IMR-90 (cell line): ENCODE data around the gene DLX1. TPM values are rescaled to one million over a fixed set of nuclear protein-coding genes. Genes with fewer than 3 reads are reported as not detected.
A peak's percentile ranks its signal among the peaks of the same experiment; 100 is the strongest.

Source experiments
- ATAC-seq: fragments of 200-7000 bp; cut with Tn5 transposase; 2 replicates; pipeline ENCODE4 v1.9.1; 2020; ENCODE audit warnings: low read depth, mild to moderate bottlenecking, moderate library complexity
- BruUV-seq: library from RNA; stranded (reverse); fragments of 400-500 nt; replicated peaks from 2 replicates; lab custom pipeline; 2021; lab: Mats Ljungman, UMichigan
- CTCF ChIA-PET: fragments of 300-600 bp; formaldehyde crosslinking; extraction: SDS; loops from one replicate; lab custom pipeline; 2021; ENCODE audit warnings: antibody characterized with exemption; lab: Yijun Ruan, JAX
- POLR2A ChIA-PET: fragments of 300-600 bp; sonication (Branson Sonifier 250); formaldehyde crosslinking; loops from one replicate; lab custom pipeline; 2022; ENCODE audit warnings: antibody characterized with exemption; ENCODE audit not compliant: unreplicated experiment; lab: Charles Lee
- DNase-seq: peaks from one replicate; pipeline ENCODE4 v3.0.0; 2013
- H2AFZ ChIP-seq: replicated peaks from 2 replicates; pipeline ENCODE3; 2013; ENCODE audit warnings: low read length, mild to moderate bottlenecking; ENCODE audit not compliant: poor library complexity
- H2AK5ac ChIP-seq: 2 replicates; pipeline ENCODE4 v1.6.1; 2013; ENCODE audit warnings: low read depth, low read length, inconsistent platforms
- H2AK9ac ChIP-seq: replicated peaks from 2 replicates; pipeline ENCODE3; 2013; ENCODE audit warnings: mild to moderate bottlenecking, low read depth, low read length, moderate library complexity; ENCODE audit not compliant: poor library complexity
- H2BK120ac ChIP-seq: 2 replicates; pipeline ENCODE4 v1.6.1; 2013; ENCODE audit warnings: low read depth, low read length, inconsistent platforms
- H2BK15ac ChIP-seq: 3 replicates; pipeline ENCODE4 v1.6.1; 2013; ENCODE audit warnings: low read depth, low read length, inconsistent platforms
- H2BK20ac ChIP-seq: 2 replicates; pipeline ENCODE4 v1.6.1; 2013; ENCODE audit warnings: low read depth, mild to moderate bottlenecking, inconsistent platforms, low read length, moderate library complexity
- H2BK5ac ChIP-seq: 2 replicates; pipeline ENCODE4 v1.6.1; 2013; ENCODE audit warnings: mild to moderate bottlenecking, low read depth, low read length, inconsistent platforms; ENCODE audit not compliant: poor library complexity, severe bottlenecking
- H3K14ac ChIP-seq: replicated peaks from 2 replicates; pipeline ENCODE4 v1.6.1; 2013; ENCODE audit warnings: low read depth, low read length, inconsistent platforms
- H3K18ac ChIP-seq: 2 replicates; pipeline ENCODE4 v1.6.1; 2013; ENCODE audit warnings: low read depth, low read length, control low read depth
- H3K23ac ChIP-seq: 2 replicates; pipeline ENCODE4 v1.6.1; 2013; ENCODE audit warnings: low read depth, low read length, inconsistent platforms
- H3K27ac ChIP-seq: 2 replicates; pipeline ENCODE4 v1.5.1; 2013; ENCODE audit warnings: mild to moderate bottlenecking, control low read depth, low read length; ENCODE audit not compliant: insufficient read depth
- H3K27me3 ChIP-seq: 2 replicates; pipeline ENCODE4 v1.6.1; 2013; ENCODE audit warnings: low read length; ENCODE audit not compliant: control insufficient read depth, insufficient read depth
- H3K36me3 ChIP-seq: 2 replicates; pipeline ENCODE4 v1.6.1; 2013; ENCODE audit warnings: low read length, mixed read lengths; ENCODE audit not compliant: control insufficient read depth, insufficient read depth
- H3K4ac ChIP-seq: 2 replicates; pipeline ENCODE4 v1.6.1; 2013; ENCODE audit warnings: low read depth, low read length, inconsistent platforms
- H3K4me1 ChIP-seq: 2 replicates; pipeline ENCODE4 v1.6.1; 2013; ENCODE audit warnings: low read length, mixed read lengths; ENCODE audit not compliant: control insufficient read depth, insufficient read depth
- H3K4me2 ChIP-seq: 2 replicates; pipeline ENCODE4 v1.6.1; 2013; ENCODE audit warnings: low read depth, mild to moderate bottlenecking, control low read depth, low read length, moderate library complexity
- H3K4me3 ChIP-seq: 2 replicates; pipeline ENCODE4 v1.5.1; 2013; ENCODE audit warnings: low read depth, mild to moderate bottlenecking, control low read depth, low read length, moderate library complexity; ENCODE audit not compliant: insufficient read depth
- H3K56ac ChIP-seq: 2 replicates; pipeline ENCODE4 v1.6.1; 2013; ENCODE audit warnings: low read length, inconsistent platforms; ENCODE audit not compliant: insufficient read depth; ENCODE audit errors: extremely low read depth
- H3K79me1 ChIP-seq, 2 experiments: 2 replicates each; pipeline ENCODE4 v1.6.1; 2013; ENCODE audit warnings: low read length in 2 of 2, inconsistent platforms in 1 of 2, low read depth in 1 of 2
- H3K9ac ChIP-seq: 2 replicates; pipeline ENCODE4 v1.6.1; 2013; ENCODE audit warnings: low read depth, low read length, control low read depth
- H3K9me1 ChIP-seq: 2 replicates; pipeline ENCODE4 v1.6.1; 2013; ENCODE audit warnings: low read length, inconsistent platforms; ENCODE audit not compliant: insufficient read depth
- H3K9me3 ChIP-seq: 2 replicates; pipeline ENCODE4 v1.6.1; 2013; ENCODE audit warnings: low read length; ENCODE audit not compliant: control insufficient read depth, insufficient read depth
- H4K20me1 ChIP-seq: 2 replicates; pipeline ENCODE4 v1.6.1; 2013; ENCODE audit warnings: low read length, inconsistent platforms; ENCODE audit not compliant: insufficient read depth
- H4K5ac ChIP-seq: 2 replicates; pipeline ENCODE4 v1.6.1; 2013; ENCODE audit warnings: mild to moderate bottlenecking, low read depth, low read length, control low read depth
- H4K8ac ChIP-seq, 2 experiments: 2 replicates each; pipeline ENCODE4 v1.6.1; 2013; ENCODE audit warnings: low read depth in 2 of 2, low read length in 2 of 2, control low read depth in 1 of 2, inconsistent platforms in 1 of 2
- H4K91ac ChIP-seq: 2 replicates; pipeline ENCODE4 v1.6.1; 2013; ENCODE audit warnings: low read depth, low read length, inconsistent platforms; ENCODE audit not compliant: insufficient read depth
- CEBPB ChIP-seq: IDR thresholded peaks from 2 replicates; pipeline ENCODE4 v1.6.1; 2012; ENCODE audit warnings: low read depth, low read length, improper control_type of control experiment
- CHD1 ChIP-seq: IDR thresholded peaks from 2 replicates; pipeline ENCODE4 v1.6.1; 2012; ENCODE audit warnings: low read depth, low read length, improper control_type of control experiment
- CTCF ChIP-seq: conservative IDR thresholded peaks from 2 replicates; pipeline ENCODE4 v1.5.1; 2012; ENCODE audit warnings: mild to moderate bottlenecking, low read depth, low read length, improper control_type of control experiment
- ELK1 ChIP-seq: fragments of 150-350 bp; IDR thresholded peaks from 2 replicates; pipeline ENCODE4 v1.6.1; 2016; ENCODE audit warnings: low read depth, mild to moderate bottlenecking, low read length, moderate library complexity, borderline replicate concordance
- FOS ChIP-seq: fragments of 150-350 bp; IDR thresholded peaks from 2 replicates; pipeline ENCODE4 v1.6.1; 2016; ENCODE audit warnings: low read depth, low read length
- MAFK ChIP-seq: IDR thresholded peaks from 2 replicates; pipeline ENCODE4 v1.6.1; 2012; ENCODE audit warnings: low read depth, low read length, improper control_type of control experiment
- MAZ ChIP-seq: IDR thresholded peaks from 2 replicates; pipeline ENCODE4 v1.6.1; 2012; ENCODE audit warnings: low read depth, mild to moderate bottlenecking, low read length, improper control_type of control experiment, moderate library complexity, borderline replicate concordance
- MXI1 ChIP-seq: IDR thresholded peaks from 2 replicates; pipeline ENCODE4 v1.6.1; 2012; ENCODE audit warnings: low read depth, mild to moderate bottlenecking, low read length, moderate library complexity, borderline replicate concordance
- NFE2L2 ChIP-seq: fragments of 150-350 bp; IDR thresholded peaks from 2 replicates; pipeline ENCODE4 v1.6.1; 2016; ENCODE audit warnings: low read depth, mild to moderate bottlenecking, low read length
- POLR2A ChIP-seq: IDR thresholded peaks from 2 replicates; pipeline ENCODE4 v1.6.1; 2012; ENCODE audit warnings: mild to moderate bottlenecking, low read depth, low read length
- RAD21 ChIP-seq: IDR thresholded peaks from 2 replicates; pipeline ENCODE4 v1.6.1; 2012; ENCODE audit warnings: low read length, improper control_type of control experiment
- RCOR1 ChIP-seq: IDR thresholded peaks from 2 replicates; pipeline ENCODE4 v1.6.1; 2012; ENCODE audit warnings: mild to moderate bottlenecking, low read length, improper control_type of control experiment; ENCODE audit not compliant: insufficient replicate concordance
- RFX5 ChIP-seq: IDR thresholded peaks from 2 replicates; pipeline ENCODE4 v1.8.0; 2012; ENCODE audit warnings: low read depth, mild to moderate bottlenecking, low read length, moderate library complexity
- SMC3 ChIP-seq: fragments of 150-350 bp; IDR thresholded peaks from 2 replicates; pipeline ENCODE4 v1.6.1; 2016; ENCODE audit warnings: low read depth, mild to moderate bottlenecking, antibody characterized with exemption, low read length, moderate library complexity
- USF2 ChIP-seq: fragments of 150-350 bp; IDR thresholded peaks from 2 replicates; pipeline ENCODE4 v1.6.1; 2017; ENCODE audit warnings: mild to moderate bottlenecking, antibody characterized with exemption, low read length, low read depth
- WGBS, 2 experiments: methylation state at CpG; one replicate each; pipeline versions ENCODE4 v1.1.5 to v1.1.7; 2013; ENCODE audit warnings: missing lambda C conversion rate in 2 of 2; ENCODE audit not compliant: insufficient read length in 1 of 2; ENCODE audit errors: extremely low coverage in 2 of 2; 5-methylcytosine and 5-hydroxymethylcytosine counted together
- dilution Hi-C: fragments of 300-500 bp; cut with HindIII; formaldehyde crosslinking; loops from one replicate; pipeline ENCODE4 v1.14.3; 2018; ENCODE audit warnings: low sequenced_read_pairs; ENCODE audit not compliant: unreplicated experiment
- in situ Hi-C: fragments of 300-500 bp; cut with MboI; formaldehyde crosslinking; loops from 3 replicates; pipeline ENCODE4 v1.14.3; 2019; ENCODE audit warnings: low sequenced_read_pairs, inconsistent platforms, mixed read lengths
- intact Hi-C: fragments of 100-400 bp; cut with micrococcal nuclease; formaldehyde crosslinking; loops from 2 replicates; pipeline ENCODE4 v1.10.0; 2022
- polyA plus RNA-seq, 3 experiments: library from polyadenylated mRNA; depleted of rRNA; stranded (reverse); fragments of >200 nt; gene quantifications; 2 replicates each; pipeline ENCODE4 v1.2.3, GENCODE V29; 2012; ENCODE audit warnings: low replicate concordance in 1 of 3
- total RNA-seq: library from RNA; depleted of rRNA; stranded (reverse); fragments of >200 nt; gene quantifications from 2 replicates; pipeline ENCODE4 v1.2.3, GENCODE V29; 2012

Gene DLX1
- total and polyA plus RNA-seq, 2 of the 4 experiments (the other 2 are of a cell fraction) = 0.36 to 2.2 TPM

- Histone ChIP-seq H2AFZ (no peak overlapping the region), H2AK5ac (no peak overlapping the region), H3K27me3 (peaks cover 67% of the 10 kb centered on the region), H3K9ac (no peak overlapping the region), H2BK20ac (no peak overlapping the region), H3K14ac (no peak overlapping the region), H3K9me1 (no peaks in the 10 kb centered on the region; the same call in 1 of the 2 replicates), H3K4me1 (peaks cover 5% of the 10 kb centered on the region; the same call in 1 of the 2 replicates), H3K27ac (no peak overlapping the region), H4K8ac (no peak overlapping the region), H3K18ac (no peak overlapping the region), H3K4ac (no peak overlapping the region), H4K20me1 (peaks cover 8% of the 10 kb centered on the region; the same call in 1 of the 2 replicates), H3K9me3 (peaks cover 5% of the 10 kb centered on the region; the same call in 1 of the 2 replicates), H2BK120ac (no peak overlapping the region), H3K79me1 (no peaks in the 10 kb centered on the region), H4K91ac (no peak overlapping the region), H3K4me2 (peak overlapping the region; percentile 45; the same call in 1 of the 2 replicates), H3K23ac (no peak overlapping the region), H3K4me3 (no peak overlapping the region), H2BK5ac (no peak overlapping the region), H3K36me3 (no peaks in the 10 kb centered on the region), H4K5ac (no peak overlapping the region), H2AK9ac (no peak overlapping the region), H2BK15ac (no peak overlapping the region), H3K56ac (no peak overlapping the region)
- CTCF ChIA-PET = interaction anchor here (0.6 to 2.3 kb wide), 2 partner anchors 34 to 351 kb away, joined by 4 to 5 read pairs; no protein-coding TSS in a partner anchor
- 8% methylated on average over 4 of the region's 19 CpGs; no CpG with 5 or more reads in 1 of the 2 experiments for WGBS, 2 experiments
- ATAC-seq (no peak), DNase-seq (no peak)
- BruUV-seq = no TSS peak
- dilution Hi-C loops = no loop called here
- POLR2A ChIA-PET = no interaction called here
- intact Hi-C loops = no loop called here
- in situ Hi-C loops = no loop called here
- TF ChIP-seq RFX5 (no peak), USF2 (no peak), CHD1 (no peak), CEBPB (no peak), MAFK (no peak), MXI1 (no peak), CTCF (no peak), NFE2L2 (no peak), FOS (no peak), MAZ (no peak), POLR2A (no peak), RCOR1 (no peak), ELK1 (no peak), SMC3 (no peak), RAD21 (no peak)
Measured at GRCh38 chr2:172092716-172093415, 7.6 kb downstream of the DLX1 start.
